ENCODE results near the gene SMAD6. TPM values are rescaled to one million over a fixed set of nuclear protein-coding genes. Genes with fewer than 3 reads are reported as not detected.
A peak's percentile ranks its signal among the peaks of the same experiment; 100 is the strongest.
"Not testable (repeated sequence)": the region's sequence is repeated elsewhere in the genome, so short reads cannot be mapped to it uniquely, and the experiment has no call there.

SMAD6 gene
- total RNA-seq, 1 experiment from 2014 or later: 19.9 TPM

GRCh38 chr15:66827698-66828055, 125.6 kb downstream of the SMAD6 start:
- intact Hi-C loops (cut with micrococcal nuclease): no loop called here
- H3K4me3 ChIP-seq (ENCODE audit: low read length): no peak overlapping the region

DNA sequence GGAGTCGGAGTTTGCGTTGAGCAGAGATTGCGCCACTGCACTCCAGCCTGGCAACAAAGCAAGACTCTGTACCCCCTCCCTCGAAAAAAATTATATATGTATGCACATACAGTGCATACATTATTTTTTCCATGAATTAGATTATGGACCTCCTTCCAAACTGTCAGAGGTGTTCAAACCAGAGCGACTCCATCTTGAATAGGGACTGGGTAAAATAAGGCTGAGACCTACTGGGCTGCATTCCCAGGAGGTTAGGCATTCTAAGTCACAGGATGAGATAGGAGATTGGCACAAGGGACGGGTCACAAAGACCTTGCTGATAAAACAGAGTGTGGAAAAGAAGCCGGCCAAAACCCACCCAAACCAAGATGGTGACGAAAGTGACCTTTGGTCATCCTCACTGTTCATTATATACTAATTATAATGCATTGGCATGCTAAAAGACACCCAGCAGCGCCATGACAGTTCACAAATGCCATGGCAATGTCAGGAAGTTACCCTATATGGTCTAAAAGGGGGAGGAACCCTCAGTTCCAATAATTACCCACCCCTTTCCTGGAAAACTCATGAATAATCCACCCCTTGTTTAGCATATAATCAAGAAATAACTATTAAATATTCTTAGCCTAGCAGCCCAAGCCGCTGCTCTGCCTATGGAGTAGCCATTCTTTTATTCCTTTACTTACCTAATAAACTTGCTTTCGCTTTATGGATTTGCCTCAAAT, 126.9 kb downstream of the SMAD6 start:
- H3K27me3 ChIP-seq (ENCODE audit: low read length); CTCF ChIA-PET; ATAC-seq; intact Hi-C loops (cut with micrococcal nuclease); H3K4me2 ChIP-seq (ENCODE audit: low read length); H3K4me3 ChIP-seq (ENCODE audit: low read length); H3K9ac ChIP-seq (ENCODE audit: low read length); H3K79me2 ChIP-seq (ENCODE audit: low read length); DNase-seq; POLR2A ChIA-PET (ENCODE audit: unreplicated experiment); H3K36me3 ChIP-seq (ENCODE audit: low read depth, low read length); H3K9me3 ChIP-seq (ENCODE audit: low read length); H4K20me1 ChIP-seq (ENCODE audit: low read length); H3F3A ChIP-seq (ENCODE audit: low read length, unreplicated experiment); H3K27ac ChIP-seq (ENCODE audit: low read length); BruUV-seq (replicated peaks); H3K9me2 ChIP-seq (replicated peaks; ENCODE audit: low read length); H2AFZ ChIP-seq (ENCODE audit: low read length): not testable (repeated sequence)
- H3K4me1 ChIP-seq (ENCODE audit: insufficient read depth, low read length): peaks cover 32% of the 10 kb centered on the region

More at GRCh38 chr15:66827698-66828055, 125.6 kb downstream of the SMAD6 start:
- no TSS peak for BruUV-seq (replicated peaks)
- peaks cover 24% of the 10 kb centered on the region for H3K4me1 ChIP-seq (ENCODE audit: insufficient read depth, low read length)
- no peaks in the 10 kb centered on the region for H3F3A ChIP-seq (ENCODE audit: low read length, unreplicated experiment)
- no peak overlapping the region for H3K27ac ChIP-seq (ENCODE audit: low read length)
- H3K9me3 ChIP-seq (ENCODE audit: low read length): no peaks in the 10 kb centered on the region
- H2AFZ ChIP-seq (ENCODE audit: low read length): no peak overlapping the region
- H3K4me2 ChIP-seq (ENCODE audit: low read length): no peak overlapping the region
- DNase-seq (no peak), ATAC-seq (no peak)
- H3K9ac ChIP-seq (ENCODE audit: low read length): no peak overlapping the region
- POLR2A ChIA-PET (ENCODE audit: unreplicated experiment): no interaction called here
- no peaks in the 10 kb centered on the region for H4K20me1 ChIP-seq (ENCODE audit: low read length)
- H3K79me2 ChIP-seq (ENCODE audit: low read length): no peaks in the 10 kb centered on the region
- CTCF ChIA-PET: no interaction called here
- H3K27me3 ChIP-seq (ENCODE audit: low read length): no peaks in the 10 kb centered on the region
- no peaks in the 10 kb centered on the region for H3K36me3 ChIP-seq (ENCODE audit: low read depth, low read length)
- no peaks in the 10 kb centered on the region for H3K9me2 ChIP-seq (replicated peaks; ENCODE audit: low read length)
- TF ChIP-seq EZH2phosphoT487 (IDR thresholded peaks at IDR 0.05; ENCODE audit: borderline replicate concordance, low read length) (no peak), CTCF (conservative IDR thresholded peaks at IDR 0.05; ENCODE audit: low read depth, low read length) (no peak), EZH2 (IDR thresholded peaks at IDR 0.05; ENCODE audit: low read length, unreplicated experiment) (no peak)

GRCh38 chr15:66829551-66830121, 127.6 kb downstream of the SMAD6 start:
- no peaks in the 10 kb centered on the region for H3K36me3 ChIP-seq (ENCODE audit: low read depth, low read length)
- H3K9me3 ChIP-seq (ENCODE audit: low read length): no peaks in the 10 kb centered on the region
- H3K9me2 ChIP-seq (replicated peaks; ENCODE audit: low read length): no peaks in the 10 kb centered on the region
- TF ChIP-seq CTCF (conservative IDR thresholded peaks at IDR 0.05; ENCODE audit: low read depth, low read length) (no peak), EZH2 (IDR thresholded peaks at IDR 0.05; ENCODE audit: low read length, unreplicated experiment) (no peak), EZH2phosphoT487 (IDR thresholded peaks at IDR 0.05; ENCODE audit: borderline replicate concordance, low read length) (no peak)
- H2AFZ ChIP-seq (ENCODE audit: low read length): no peak overlapping the region
- intact Hi-C loops (cut with micrococcal nuclease): no loop called here
- H4K20me1 ChIP-seq (ENCODE audit: low read length): no peaks in the 10 kb centered on the region
- no peak overlapping the region for H3K4me3 ChIP-seq (ENCODE audit: low read length)
- H3F3A ChIP-seq (ENCODE audit: low read length, unreplicated experiment): no peaks in the 10 kb centered on the region
- DNase-seq (no peak), ATAC-seq (peak; percentile 4; the same call in 1 of the 2 replicates)
- ChIA-PET CTCF (interaction anchor here (0.7 kb wide), 1 partner anchor 117 kb away, joined by 5 read pairs; no protein-coding TSS in a partner anchor), POLR2A (ENCODE audit: unreplicated experiment) (no interaction called here)
- no peaks in the 10 kb centered on the region for H3K79me2 ChIP-seq (ENCODE audit: low read length)
- peak overlapping the region; percentile 76 for H3K27ac ChIP-seq (ENCODE audit: low read length)
- no peaks in the 10 kb centered on the region for H3K27me3 ChIP-seq (ENCODE audit: low read length)
- H3K9ac ChIP-seq (ENCODE audit: low read length): no peak overlapping the region
- H3K4me1 ChIP-seq (ENCODE audit: insufficient read depth, low read length): peaks cover 32% of the 10 kb centered on the region
- no TSS peak for BruUV-seq (replicated peaks)
- peak overlapping the region; percentile 68 for H3K4me2 ChIP-seq (ENCODE audit: low read length)
